ENCODE measurements around the gene HUNK.

DNA sequence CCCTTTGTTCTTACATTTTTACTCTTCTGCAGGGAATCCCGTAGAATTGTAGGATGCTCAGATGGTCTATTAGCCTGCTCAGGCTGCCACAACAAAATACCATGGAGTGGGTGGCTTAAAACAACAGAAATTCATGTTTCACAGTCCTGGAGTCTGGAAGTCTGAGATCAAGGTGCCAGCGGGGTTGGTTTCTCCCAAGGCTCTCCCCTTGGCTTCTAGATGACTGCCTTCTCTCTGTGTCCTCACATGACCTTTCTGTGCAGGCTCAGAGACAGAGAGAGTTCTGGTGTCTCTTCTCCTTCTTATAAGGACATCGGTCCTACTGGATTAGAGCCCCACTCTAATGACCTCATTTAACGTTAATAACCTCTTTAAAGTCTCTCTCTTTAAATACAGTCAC is 41.7 kb downstream of the HUNK start:
- TF ChIP-seq, protein P1, sequence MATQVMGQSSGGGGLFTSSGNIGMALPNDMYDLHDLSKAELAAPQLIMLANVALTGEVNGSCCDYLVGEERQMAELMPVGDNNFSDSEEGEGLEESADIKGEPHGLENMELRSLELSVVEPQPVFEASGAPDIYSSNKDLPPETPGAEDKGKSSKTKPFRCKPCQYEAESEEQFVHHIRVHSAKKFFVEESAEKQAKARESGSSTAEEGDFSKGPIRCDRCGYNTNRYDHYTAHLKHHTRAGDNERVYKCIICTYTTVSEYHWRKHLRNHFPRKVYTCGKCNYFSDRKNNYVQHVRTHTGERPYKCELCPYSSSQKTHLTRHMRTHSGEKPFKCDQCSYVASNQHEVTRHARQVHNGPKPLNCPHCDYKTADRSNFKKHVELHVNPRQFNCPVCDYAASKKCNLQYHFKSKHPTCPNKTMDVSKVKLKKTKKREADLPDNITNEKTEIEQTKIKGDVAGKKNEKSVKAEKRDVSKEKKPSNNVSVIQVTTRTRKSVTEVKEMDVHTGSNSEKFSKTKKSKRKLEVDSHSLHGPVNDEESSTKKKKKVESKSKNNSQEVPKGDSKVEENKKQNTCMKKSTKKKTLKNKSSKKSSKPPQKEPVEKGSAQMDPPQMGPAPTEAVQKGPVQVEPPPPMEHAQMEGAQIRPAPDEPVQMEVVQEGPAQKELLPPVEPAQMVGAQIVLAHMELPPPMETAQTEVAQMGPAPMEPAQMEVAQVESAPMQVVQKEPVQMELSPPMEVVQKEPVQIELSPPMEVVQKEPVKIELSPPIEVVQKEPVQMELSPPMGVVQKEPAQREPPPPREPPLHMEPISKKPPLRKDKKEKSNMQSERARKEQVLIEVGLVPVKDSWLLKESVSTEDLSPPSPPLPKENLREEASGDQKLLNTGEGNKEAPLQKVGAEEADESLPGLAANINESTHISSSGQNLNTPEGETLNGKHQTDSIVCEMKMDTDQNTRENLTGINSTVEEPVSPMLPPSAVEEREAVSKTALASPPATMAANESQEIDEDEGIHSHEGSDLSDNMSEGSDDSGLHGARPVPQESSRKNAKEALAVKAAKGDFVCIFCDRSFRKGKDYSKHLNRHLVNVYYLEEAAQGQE (IDR thresholded peaks at IDR 0.05; ENCODE audit: insufficient read depth in 1 of 2, low read depth in 2 of 2, low read length in 2 of 2), result no peak
- TF ChIP-seq TAF1 (IDR thresholded peaks at IDR 0.05; ENCODE audit: borderline replicate concordance, insufficient read depth, low read length), result no peak
